SHP77 treated with DMSO at 0.1 percent for 48 hours (cell line): ENCODE measurements around the gene CEP55.
"Not testable (repeated sequence)": the region's sequence is repeated elsewhere in the genome, so short reads cannot be mapped to it uniquely, and the experiment has no call there.

ENCODE experiments used
- DNase-seq: peaks from one replicate; lab custom pipeline; 2025; lab: John Stamatoyannopoulos, UW

CEP55 gene

DNA sequence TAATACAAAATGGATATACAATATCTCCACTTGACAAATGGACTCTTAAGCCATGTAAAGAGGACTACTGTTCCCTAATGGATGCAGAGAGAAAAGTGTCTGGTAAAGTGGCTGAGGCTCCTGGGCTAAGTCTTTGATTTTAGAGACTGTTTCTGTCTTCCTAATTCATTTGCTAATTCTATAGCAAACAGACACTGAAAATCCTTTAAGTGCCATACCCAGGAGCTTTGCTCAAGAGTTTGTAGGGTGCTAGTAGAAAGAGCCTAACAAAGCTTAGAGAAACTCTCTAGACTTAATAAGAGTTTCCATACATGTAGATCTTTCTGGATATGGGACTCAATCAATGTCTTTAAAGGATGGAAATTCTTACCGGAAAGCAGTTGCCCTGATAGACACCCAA, 16.7 kb downstream of the CEP55 start:
- DNase-seq, result no peak

DNA sequence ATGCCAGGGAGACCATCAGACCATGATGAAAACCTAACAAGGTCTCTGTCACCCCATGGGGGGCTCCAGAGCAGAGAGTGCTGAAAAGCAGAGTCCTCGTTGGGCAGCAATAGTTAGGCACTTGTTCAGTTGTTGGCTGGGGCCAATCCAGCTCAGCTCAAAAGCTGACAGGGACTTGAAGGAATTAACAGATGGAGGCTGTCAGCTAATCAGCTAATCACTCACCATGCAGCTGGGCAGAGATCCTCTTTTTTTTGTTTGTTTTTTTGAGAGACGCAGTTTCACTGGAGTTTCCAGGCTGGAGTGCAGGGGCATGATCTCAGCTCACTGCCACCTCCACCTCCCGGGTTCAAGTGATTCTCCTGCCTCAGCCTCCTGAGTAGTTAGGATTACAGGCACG, 18.1 kb downstream of the CEP55 start:
- DNase-seq, result no peak

DNA sequence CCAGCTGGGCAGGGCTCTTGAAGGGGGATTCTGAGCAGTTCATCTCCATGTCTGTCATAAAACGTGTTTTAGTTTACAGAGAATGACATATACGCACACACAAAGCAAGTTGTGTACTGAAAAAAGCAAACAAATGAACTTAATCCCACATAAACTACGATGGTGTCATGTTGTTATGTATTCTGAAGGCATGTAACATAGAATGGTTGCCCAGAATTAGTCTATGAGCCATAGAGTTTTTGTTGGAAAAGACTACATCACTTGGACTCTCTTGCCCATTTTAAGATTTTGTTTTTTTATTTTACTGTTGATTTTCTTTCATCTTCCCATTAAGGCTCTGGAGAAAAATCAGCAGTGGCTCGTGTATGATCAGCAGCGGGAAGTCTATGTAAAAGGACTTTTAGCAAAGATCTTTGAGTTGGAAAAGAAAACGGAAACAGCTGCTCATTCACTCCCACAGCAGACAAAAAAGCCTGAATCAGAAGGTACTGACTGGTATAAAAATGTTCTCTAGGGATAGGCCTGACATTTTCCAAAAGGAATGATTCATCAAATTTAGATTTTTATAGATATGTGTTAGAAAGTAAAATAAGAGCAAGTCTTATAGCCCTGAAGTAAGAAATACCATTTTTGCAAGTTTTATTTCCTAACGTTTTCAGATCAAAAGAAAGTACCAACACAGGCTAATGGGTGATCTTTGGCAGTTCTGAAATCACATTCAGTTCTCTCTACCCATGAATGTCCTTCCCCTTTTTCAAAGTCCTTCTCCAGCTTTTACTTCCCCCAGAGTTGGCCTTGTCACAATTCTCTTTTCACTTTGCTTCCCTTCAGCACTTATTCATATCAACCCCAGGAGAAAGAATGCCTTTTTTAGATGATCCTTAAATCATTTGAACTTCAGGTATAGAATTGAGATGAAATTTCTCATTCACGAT, 18.9 kb downstream of the CEP55 start:
- no peak for DNase-seq

DNA sequence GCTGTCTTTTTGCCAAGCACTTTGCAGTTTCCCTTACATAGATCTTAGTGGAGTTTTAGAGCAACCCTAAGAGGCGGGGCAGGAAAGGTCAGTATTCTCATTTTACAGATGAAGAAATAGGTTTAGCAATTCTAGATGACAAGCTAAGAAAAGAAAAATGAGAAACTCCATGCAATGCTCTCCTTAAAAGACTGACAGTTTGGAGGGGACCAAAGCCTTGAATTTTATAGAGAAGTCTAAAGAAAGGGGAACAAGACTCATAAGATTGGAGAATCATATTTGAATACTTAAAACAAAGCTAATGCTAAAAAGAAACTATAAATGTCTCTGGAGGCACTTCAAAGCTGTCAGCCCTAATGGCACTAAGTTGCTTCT, 19.6 kb downstream of the CEP55 start:
- DNase-seq, result no peak

DNA sequence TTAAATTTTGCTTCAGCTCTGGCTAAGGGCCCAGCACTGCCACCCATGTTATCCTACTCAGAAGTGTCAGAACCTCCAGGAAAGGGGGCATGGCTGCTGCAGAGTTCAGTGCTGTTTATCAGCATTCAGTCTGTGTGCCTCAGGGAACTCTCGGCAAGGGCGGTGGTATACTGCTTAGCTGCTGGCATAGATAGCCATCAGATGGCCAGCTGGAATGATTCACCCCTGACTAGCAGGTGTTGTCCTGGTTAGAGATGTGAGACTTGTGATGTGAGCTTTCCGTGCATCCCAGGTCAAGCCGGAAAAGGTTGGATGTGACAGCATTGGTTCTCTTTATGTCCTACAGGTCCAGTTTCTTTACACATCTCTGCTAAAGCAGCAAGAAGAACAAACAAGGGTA, 22.1 kb downstream of the CEP55 start:
- DNase-seq, result no peak

DNA sequence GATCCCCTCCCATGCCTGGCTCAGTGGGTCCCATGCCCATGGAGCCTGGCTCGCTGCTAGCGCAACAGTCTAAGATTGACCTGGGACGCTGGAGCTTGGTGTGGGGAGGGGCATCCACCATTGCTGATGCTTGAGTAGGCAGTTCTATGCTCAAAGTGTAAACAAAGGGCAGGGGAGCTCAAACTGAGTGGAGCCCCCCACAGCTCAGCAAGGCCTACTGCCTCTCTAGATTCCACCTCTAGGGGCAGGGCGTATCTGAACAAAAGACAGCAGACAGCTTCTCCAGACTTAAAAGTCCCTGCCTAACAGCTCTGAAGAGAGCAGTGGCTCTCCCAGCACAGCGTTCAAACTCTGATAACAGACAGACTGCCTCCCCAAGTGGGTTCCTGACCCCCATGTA, 38.9 kb downstream of the CEP55 start:
- no peak for DNase-seq

DNA sequence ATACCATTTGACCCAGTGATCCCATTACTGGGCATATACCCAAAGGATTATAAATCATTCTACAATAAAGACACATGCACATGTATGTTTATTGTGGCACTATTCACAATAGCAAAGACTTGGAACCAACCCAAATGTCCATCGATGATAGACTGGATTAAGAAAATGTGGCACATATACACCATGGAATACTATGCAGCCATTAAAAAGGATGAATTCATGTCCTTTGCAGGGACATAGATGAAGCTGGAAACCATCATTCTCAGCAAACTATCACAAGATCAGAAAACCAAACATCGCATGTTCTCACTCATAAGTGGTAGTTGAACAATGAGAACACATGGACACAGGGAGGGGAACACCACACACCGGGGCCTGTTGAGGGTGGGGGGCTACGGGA, 44.5 kb downstream of the CEP55 start:
- not testable (repeated sequence) for DNase-seq

DNA sequence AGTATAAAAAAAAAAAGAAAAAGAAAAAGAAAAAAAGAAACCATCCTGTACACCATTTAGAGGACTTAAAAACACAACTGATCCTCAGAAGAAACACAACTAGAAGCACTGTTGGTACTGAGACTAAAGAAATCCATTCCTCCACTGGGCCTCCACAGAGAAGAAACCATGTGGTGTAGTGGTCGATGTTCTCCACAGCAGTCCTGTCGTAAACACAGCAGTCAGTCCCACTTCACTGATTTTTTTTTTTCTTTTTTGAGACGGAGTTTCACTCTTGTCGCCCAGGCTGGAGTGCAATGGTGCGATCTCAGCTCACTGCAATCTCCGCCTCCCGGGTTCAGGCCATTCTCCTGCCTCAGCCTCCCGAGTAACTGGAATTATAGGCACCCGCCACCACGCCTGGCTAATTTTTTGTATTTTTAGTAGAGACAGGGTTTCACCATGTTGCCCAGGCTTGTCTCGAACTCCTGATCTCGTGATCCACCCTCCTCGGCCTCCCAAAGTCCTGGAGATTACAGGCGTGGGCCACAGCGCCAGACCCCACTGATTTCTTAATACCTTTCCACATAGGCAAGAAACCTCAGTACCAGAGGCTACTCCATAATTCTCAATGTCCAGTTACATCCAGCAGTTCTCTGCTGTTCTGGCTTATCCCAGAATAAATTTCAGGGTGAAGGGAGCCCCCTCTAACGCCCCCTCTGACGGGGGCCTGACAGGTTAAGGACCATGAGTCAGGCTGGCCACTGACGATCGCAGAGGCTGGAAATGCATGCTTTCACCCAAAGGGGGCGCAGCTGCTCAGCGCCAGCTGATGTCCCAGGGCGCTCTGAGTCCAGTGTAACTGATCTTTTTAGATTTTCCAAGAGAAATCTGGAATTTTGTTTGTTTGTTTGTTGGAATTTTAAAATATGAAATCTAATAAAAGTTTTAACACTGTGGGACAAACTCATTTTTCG, 45.3 kb downstream of the CEP55 start:
- DNase-seq, result no peak

DNA sequence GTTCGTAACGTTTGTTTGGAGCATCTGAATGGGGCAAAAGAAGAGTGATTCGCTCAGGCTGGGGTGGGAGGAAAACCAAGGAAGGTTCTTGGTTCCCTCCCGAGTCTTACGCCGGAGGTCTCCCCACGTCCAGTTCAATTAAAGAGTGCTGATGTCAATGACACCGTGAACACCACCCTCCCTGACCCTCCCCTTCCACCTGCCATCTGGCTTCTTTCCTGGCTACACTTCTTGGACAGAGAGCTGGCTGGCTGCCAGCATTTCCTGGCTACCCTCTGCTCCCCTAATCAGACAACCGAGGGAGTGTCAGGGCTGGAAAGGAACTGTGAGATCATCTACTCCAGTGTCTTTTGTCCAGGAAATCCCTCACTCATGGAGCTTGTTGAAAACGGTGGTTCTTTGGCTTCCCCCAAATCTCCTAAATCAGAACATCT, 46.0 kb downstream of the CEP55 start:
- DNase-seq, result peak; percentile 48

DNA sequence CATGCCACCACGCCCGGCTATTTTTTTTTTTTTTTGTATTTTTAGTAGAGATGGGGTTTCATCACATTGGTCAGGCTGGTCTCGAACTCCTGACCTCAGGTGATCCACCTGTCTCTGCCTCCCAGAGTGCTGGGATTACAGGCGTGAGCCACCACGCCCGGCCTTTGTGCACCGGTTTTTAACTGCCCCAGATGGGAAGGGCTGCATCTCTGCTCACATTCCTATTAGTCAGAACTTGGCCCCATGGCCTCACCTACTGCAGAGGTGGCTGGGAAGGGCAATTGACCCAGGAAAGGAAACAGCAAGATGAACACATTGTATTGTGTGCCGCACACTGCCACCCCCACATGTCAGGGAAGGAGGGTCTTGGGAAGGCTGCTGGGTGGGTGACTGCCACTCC, 50.6 kb downstream of the CEP55 start:
- DNase-seq, result not testable (repeated sequence)

DNA sequence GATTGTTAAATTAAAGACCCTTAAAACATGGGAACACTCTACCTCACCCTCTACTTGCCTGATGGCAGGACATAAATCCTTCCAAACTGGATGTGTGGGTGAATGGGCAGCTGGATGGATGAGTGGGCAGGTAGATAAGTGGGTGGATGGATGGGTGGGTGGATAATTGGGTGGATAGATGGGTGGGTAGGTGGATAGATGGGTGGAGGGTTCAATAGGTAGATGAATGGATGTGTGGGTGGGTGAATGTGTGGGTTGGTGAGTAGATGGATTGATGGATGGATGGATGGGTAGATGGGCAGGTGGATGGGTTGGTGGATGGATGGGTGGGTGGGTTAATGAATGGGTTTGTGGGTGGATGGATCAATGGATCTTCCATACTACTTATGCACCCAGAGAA, 51.1 kb downstream of the CEP55 start:
- DNase-seq, result no peak

DNA sequence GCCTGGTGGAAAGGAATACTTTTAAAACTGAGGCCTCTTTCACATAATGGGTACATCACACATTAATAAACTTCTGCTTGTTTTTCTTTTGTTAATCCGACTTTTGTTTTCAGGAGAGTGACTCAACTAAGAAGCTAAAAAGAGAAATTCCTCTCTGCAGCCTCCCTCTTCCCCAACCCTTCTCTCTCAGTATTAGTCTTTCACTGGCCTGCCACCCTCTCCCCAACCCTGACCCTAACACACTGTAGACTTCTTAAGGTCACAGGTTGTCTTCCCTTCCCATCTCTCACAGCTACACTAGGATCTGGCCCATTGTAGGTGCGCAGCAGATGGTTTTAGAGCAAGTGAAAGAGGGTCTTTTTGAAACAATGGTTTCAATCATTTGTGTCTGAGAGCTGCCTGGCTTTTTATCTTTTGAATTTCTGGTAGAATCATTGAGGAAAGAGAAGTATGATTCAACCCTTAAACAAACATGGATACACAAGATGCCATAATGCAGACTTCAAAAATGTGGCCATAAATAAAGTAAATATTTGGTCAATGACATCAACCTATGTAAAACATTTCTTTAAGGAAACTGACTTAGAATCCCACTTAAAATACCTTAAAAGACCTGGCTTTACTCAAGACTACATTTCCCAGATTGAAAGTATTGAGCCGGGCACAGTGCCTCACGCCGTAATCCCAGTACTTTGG, 52.1 kb downstream of the CEP55 start:
- no peak for DNase-seq

DNA sequence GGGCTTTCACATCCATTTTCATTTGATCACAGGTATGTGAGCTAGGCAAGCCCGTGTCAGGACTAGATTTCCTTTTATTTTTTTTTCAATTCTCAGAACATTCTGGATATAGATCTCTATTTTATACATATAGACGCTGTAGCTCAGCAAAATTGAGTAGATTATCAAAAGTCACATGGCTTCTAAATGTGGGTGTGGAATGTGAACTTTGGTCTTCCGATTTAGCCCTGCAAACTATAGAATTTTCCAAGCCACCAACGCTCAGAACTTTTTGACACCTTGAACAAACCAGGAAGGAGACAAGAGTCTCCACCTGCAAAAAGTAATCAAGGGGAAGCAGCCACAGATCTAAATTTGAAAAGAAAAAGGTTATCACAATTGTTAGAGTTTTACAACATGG, 54.2 kb downstream of the CEP55 start:
- DNase-seq, result no peak

DNA sequence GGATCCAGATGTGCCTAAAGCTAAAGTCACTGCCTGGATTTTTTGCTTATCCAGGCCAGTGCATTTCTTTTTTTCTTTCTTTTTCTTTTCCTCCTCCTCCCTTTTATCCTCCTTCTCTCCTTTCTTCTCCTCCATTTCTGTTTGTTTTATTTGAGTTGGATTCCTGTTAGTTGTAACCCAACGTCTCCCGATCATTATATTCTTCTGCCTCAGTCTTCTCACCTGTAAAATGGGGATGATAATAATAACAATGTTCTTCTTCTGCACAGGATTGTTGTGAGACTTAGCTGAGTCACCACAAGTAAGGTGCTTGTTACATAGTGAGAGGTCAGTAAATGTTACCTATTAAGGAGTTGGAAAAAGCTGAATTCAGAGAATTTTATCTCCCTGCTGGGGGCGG, 56.4 kb downstream of the CEP55 start:
- no peak for DNase-seq

DNA sequence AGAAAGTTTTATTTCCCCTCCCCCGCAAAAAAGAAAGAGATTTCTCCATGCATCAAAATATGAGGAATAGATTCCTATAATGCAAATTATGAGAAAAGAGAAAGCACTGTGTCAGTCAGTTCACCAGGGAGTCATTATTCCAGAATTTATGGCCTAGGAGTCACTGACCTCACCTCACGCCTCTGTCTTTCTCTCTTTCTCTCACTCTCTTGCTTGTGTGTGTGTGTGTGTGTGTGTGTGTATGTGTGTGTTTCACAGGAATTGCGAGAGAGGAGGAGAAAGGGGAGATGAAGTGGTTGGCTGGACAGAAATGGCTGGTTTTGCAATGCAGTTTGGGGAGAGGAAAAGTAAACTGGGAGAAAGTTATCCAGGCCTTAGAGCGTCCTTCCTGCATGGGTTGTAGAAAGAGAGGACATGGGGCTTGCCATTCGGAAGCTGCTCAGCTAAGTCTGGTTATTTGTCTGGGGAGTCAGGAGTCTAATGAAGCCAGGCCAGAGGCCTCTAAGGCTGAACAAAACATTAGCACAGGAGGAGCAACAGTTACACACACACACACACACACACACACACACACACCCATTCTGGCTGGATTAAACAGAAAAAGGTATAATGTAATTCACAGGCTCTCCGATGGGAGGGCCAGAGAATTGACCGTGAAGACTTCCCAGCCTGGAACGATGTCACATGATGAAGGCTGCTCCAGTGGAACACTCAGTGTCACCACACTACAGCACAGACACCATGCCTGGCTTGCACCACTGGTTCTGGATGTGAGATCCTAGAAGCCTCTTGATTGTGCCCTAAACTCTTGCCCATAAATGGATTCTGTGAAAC, 57.3 kb downstream of the CEP55 start:
- no peak for DNase-seq

DNA sequence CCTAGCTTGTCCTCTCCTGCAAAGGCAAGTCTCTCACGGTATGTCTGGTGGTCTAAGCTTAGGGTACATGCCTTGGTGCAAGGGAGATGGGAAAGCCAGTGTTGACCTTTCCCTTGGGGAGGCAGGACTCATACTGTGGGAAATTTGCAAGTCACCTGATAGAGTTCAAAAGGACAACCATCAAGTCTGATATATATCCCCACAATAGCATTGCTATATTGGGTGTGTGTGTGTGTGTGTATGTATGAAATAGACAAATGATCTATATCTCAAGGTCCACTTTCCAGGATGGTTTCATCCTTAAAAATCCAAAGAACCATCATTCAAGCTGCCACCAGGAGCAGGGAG, 57.9 kb downstream of the CEP55 start:
- DNase-seq, result no peak

DNA sequence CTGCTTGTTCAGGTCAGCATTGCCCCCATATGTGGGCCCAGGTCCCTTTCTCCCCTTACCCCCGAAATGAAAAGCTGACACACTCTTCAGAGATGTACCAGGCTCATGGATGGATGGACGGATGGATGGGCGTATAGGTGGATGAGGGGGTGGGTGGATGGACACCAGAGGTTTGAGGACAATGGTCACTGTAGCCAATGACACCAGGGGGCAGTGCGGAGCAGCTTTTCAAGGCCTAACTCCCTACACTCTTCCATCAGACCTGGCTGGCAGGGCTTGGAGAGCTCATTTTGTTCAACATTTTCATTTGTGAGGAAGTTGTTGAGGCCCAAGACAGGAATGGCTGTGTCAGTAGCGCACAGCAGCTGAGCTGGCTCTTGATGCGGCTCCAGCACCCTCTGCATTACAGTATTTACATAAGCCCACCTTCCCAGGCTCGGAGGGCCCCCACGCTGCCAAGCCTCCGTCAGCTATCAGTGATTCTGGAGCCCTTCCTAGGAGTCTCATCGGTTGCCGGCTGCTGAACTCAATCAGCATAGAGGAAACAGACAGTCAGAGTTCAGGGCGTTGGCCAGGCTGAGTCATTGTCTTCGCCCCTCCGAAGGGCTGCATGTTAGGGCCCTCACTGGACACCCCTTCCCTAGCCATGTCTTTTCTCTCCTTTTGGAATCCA, 58.5 kb downstream of the CEP55 start:
- DNase-seq, result peak; percentile 50

DNA sequence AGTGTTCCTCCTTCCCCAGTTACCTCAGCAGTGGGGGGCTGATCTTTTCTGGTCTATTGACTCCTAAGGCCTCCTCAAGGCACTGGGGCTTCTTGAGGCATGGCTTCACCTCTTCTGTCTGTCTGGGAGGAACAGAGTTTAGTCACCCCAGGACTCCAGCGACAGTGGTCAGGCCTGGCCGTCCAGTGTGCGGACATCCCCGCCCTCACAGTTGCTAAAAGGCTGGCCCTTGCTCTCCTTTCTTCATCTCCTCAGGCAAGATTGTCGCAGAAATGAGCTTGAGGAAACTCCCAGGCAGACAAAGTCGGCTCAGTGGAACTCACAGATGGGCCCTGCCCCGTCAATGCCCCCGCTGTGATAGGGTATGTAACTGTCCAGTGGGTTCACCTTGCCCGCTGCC, 63.1 kb downstream of the CEP55 start:
- DNase-seq, result no peak

DNA sequence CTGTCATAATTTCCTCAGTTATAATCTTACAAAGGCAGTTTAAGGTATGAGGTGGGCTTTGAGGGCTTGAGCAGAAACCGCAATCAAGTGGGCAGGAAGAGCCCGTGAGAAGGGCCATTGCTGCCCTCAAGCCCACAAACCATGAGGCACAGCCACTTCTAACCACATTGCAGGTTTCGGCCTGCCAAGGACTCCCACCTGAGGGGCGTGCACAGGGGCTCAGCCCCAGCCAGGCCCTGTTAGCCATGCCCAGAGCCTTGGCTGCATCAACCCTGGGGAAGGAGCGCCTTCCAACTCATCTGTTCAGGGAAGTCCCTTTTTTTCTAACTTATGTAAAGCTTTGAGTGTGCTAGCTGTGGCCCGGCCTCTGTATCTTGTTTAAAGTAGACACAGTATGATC, 64.1 kb downstream of the CEP55 start:
- DNase-seq, result no peak

DNA sequence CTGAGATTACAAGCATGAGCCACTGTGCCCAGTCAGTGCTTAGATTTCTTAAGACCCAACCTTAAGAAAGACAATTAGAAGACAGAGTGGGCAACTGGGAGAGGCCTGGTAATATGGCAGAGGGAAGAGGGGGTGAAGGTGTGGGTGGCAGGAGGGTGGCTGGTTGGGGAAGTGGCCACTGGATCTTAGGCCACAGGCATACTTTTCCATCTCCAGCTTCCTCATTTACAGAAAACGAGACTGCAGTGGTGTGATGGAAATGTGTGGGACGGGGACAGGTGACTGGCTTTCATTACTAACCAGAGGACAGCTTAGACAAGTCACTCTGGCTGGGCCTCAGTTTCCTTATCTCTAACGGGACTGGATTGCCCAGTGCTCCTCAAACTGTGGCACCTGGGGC, 69.0 kb downstream of the CEP55 start:
- DNase-seq, result no peak
